Choroid plexus epithelial cell (primary cell): Measurements from ENCODE around the gene NSG2.

ENCODE experiments used
- DNase-seq: peaks from one replicate; pipeline ENCODE4 v3.0.0-alpha.2; 2010; ENCODE audit warnings: low read depth
- H3K4me3 ChIP-seq: 2 replicates; pipeline ENCODE4 v1.5.1; 2011; ENCODE audit warnings: low read depth, mild to moderate bottlenecking, control low read depth, low read length, moderate library complexity
- TF ChIP-seq, protein P1 (sequence below): conservative IDR thresholded peaks from 2 replicates; pipeline ENCODE4 v1.5.1; 2011; ENCODE audit warnings: low read depth, mild to moderate bottlenecking, control low read depth, inconsistent platforms, low read length, moderate library complexity

Gene NSG2

DNA sequence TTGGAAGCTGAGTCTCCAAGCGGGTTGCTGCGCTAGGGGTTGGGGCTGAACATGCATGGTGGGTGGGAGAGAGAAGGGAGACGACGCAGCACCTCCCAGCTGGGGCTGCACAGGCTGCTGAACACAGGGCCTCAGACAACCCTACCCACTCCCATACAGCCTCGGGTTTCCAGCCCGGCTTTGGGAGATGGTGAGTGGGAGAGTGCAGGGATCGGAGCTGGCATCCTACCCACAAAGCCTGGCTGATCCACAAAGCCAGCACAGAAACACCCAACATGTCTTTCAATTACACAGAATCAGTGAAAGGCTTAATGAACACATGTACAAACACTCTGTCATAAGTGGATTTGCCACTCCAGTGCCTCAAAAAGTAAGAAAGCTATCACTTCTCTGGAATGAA, 64.8 kb downstream of the NSG2 start:
- TF ChIP-seq, protein P1, sequence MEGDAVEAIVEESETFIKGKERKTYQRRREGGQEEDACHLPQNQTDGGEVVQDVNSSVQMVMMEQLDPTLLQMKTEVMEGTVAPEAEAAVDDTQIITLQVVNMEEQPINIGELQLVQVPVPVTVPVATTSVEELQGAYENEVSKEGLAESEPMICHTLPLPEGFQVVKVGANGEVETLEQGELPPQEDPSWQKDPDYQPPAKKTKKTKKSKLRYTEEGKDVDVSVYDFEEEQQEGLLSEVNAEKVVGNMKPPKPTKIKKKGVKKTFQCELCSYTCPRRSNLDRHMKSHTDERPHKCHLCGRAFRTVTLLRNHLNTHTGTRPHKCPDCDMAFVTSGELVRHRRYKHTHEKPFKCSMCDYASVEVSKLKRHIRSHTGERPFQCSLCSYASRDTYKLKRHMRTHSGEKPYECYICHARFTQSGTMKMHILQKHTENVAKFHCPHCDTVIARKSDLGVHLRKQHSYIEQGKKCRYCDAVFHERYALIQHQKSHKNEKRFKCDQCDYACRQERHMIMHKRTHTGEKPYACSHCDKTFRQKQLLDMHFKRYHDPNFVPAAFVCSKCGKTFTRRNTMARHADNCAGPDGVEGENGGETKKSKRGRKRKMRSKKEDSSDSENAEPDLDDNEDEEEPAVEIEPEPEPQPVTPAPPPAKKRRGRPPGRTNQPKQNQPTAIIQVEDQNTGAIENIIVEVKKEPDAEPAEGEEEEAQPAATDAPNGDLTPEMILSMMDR: no peak
- no peak overlapping the region for H3K4me3 ChIP-seq
- no peak for DNase-seq

DNA sequence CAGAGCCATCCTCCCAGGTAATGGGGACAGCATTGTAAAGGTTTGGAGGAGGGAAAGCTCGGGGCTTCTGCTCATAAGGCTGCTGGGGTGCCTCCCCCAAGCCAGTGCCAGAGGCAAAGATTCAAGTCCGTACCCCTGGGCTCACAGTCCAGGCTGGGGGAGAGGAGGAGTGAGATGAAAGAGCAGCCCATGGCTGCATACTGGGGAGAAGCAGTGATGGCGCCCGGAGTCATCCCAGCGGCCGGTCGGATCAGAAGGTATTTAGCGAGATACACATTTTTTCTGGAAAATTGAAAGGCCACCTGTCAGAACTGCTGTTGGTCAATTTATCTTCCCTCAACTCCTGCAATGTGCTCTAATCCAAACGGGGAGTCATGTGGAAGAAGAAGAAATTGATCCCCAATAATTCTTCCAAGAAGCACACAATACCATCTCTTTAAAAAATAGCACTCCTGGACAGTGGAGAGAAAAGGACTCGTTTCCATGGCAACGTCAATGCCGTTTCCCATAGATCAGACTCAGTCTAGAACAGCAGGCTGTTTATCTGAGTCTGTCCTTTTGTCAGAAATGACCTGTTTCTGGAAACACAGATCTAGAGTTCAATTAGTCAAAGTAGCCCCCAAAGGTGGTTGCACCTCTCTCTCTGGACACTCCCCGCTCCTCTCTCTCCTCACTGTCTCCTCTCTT, 65.9 kb downstream of the NSG2 start:
- no peak for DNase-seq
- TF ChIP-seq, protein P1: no peak
- no peak overlapping the region for H3K4me3 ChIP-seq

DNA sequence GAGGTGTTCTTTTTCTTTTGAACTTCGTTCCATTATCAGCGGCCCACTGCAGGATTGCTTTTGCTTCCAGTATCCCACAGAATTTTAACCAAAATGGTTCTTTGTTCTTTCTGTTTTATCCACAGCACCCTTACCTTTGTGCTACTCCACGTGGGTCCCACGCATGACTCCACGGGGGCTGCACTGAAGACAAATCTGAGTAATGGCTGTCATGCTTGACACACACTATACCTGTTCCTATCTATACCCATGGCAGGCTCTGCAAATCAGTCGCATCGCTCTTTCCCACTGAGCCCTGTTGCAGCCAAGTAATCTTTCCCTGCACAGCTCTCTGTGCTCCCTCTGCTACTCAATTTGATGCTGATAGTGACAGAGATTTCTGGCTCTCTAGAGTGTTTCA, 69.7 kb downstream of the NSG2 start:
- DNase-seq: no peak
- TF ChIP-seq, protein P1: no peak
- no peak overlapping the region for H3K4me3 ChIP-seq

DNA sequence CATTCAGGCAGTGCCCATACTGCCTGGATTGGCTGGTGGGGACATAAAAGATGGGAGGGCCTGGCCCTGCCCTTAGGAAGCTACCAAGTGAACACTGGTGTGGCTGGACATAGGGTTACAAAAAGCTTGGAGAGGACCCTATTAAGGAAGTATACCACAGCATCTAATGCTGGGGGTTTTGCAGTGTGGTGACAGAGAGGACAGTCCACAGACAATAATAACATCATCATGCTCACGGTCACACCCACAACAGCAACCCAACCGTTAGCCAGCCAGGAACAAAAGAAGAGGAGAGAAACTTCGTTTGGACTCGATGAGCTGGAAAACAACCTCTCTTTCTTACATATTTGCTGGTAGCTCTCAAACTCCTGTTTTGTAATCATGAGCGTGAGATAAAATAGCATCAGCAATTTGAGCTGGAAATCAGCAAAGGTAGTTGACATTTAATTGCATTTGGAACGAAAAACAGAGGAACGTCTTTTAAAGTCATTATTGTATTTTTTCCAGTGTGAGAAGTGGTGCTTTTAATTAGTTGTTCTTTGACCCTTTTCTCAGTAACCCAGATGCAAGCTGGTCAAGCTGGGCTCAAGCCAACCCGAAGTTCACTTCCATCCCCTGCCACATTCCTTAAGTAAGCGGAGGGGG, 73.4 kb downstream of the NSG2 start:
- no peak overlapping the region for H3K4me3 ChIP-seq
- TF ChIP-seq, protein P1: no peak

DNA sequence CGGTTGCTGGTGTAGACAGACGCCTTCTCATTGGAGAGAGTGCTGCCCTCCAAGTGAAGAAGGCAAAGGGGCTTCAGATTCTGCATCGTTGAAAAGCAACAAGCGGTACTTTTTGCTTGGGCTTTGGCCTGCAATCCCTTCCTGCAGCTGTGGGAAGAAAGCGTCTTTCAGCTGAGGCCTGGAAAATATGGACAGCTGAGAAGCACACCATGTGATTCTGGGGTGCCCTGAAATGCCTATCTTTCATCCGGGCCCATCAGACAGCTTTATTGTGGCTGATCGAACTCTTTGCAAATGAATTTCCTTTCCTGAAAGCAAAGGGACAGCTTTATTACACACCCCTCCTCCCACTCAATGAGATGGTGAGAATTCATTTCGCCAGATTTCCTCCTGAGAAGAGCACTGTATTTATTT, 74.0 kb downstream of the NSG2 start:
- no peak overlapping the region for H3K4me3 ChIP-seq
- TF ChIP-seq, protein P1: no peak

More for the DNA sequence above, 73.4 kb downstream of the NSG2 start:
- no peak for DNase-seq

DNA sequence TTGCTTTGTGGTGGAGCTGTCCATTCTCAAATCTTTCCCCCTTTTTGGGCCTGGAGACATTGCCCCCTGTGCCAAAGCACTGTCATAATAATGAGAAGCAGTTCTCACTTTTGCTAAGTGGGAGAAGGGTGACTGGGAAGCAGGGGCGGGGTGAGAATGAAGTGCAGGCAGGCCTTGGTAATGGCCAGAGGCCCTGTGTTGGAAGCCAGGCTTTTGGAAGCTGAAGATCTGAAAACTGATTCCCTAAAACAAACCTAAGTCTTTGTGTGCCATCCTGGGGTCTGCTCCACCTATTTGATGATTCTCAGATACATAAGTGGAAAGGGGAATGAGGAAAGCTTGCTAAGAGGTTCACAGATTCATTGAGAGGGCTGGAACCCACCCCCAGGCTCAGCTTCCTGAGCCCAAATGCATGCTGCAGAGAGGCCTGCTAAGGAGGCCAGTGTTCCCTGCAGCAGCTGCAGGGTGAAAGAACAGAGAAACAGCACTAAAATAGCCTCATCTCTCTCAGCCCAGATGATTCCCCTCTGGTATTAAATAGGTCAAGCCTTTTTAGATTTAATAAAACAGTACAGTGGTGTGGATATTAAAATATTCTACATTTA, 75.0 kb downstream of the NSG2 start:
- no peak for DNase-seq
- TF ChIP-seq, protein P1: no peak

More for the DNA sequence above, 74.0 kb downstream of the NSG2 start:
- no peak for DNase-seq

More for the DNA sequence above, 75.0 kb downstream of the NSG2 start:
- no peak overlapping the region for H3K4me3 ChIP-seq
